ENCODE results near the gene UBQLN1. TPM values are rescaled to one million over a fixed set of nuclear protein-coding genes. Genes with fewer than 3 reads are reported as not detected.

UBQLN1 gene
- total RNA-seq, 1 experiment from 2014 or later, result 162 TPM

DNA sequence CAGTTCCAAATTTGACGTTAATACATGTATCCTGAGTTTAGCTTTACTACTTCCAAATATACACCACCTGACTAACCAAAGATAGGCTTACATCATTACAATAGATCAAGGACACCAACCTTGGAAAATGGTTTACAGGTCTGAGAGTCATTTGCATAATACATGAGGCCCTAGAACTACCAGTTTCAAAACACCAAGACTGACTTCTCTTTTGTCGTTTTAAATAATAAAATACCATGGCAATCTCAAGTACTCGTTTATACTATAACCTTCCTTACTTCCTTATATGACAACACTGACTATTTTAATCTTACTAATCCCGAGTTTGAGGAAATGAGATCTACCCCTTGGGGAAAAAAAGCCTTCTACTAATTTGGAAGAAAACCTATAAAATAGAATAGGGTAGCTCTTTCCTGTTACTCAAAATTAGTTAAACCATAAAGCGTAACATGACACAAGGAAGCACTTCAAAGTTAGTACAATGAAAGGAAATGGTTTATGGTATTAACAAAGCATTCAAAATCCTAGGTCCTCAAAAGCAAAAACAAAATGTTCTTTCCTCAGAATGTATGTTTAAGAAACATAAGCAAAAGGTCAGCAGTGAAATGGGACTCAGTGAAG lies 42.1 kb downstream of the UBQLN1 start:
- DNase-seq (ENCODE audit: low spot score), result peak; percentile 91
- peaks cover 45% of the 10 kb centered on the region for H3K36me3 ChIP-seq (ENCODE audit: insufficient read depth, low read length, poor library complexity, severe bottlenecking)
- ChIA-PET POLR2A (ENCODE audit: low non-redundant PET) (interaction anchor here (0.7 kb wide), 1 partner anchor 1188 kb away, joined by 3 read pairs; no protein-coding TSS in a partner anchor), CTCF (no interaction called here)
- TF ChIP-seq, protein P1, sequence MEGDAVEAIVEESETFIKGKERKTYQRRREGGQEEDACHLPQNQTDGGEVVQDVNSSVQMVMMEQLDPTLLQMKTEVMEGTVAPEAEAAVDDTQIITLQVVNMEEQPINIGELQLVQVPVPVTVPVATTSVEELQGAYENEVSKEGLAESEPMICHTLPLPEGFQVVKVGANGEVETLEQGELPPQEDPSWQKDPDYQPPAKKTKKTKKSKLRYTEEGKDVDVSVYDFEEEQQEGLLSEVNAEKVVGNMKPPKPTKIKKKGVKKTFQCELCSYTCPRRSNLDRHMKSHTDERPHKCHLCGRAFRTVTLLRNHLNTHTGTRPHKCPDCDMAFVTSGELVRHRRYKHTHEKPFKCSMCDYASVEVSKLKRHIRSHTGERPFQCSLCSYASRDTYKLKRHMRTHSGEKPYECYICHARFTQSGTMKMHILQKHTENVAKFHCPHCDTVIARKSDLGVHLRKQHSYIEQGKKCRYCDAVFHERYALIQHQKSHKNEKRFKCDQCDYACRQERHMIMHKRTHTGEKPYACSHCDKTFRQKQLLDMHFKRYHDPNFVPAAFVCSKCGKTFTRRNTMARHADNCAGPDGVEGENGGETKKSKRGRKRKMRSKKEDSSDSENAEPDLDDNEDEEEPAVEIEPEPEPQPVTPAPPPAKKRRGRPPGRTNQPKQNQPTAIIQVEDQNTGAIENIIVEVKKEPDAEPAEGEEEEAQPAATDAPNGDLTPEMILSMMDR (conservative IDR thresholded peaks at IDR 0.05; ENCODE audit: low read depth, low read length), result no peak
- TF ChIP-seq EZH2 (IDR thresholded peaks at IDR 0.05; ENCODE audit: borderline replicate concordance, low read depth, low read length, poor library complexity, severe bottlenecking), result no peak
- no peaks in the 10 kb centered on the region for H3K9me3 ChIP-seq (ENCODE audit: low read depth, low read length, poor library complexity, severe bottlenecking)
- no peak overlapping the region for H3K4me3 ChIP-seq (ENCODE audit: low read depth, low read length, poor library complexity, severe bottlenecking)
- peaks cover 27% of the 10 kb centered on the region for H3K4me1 ChIP-seq (ENCODE audit: insufficient read depth, low read length, poor library complexity, severe bottlenecking)
- intact Hi-C loops (cut with micrococcal nuclease; ENCODE audit: unreplicated experiment), result no loop called here
- no TSS peak for BruUV-seq (replicated peaks)
- H3K27ac ChIP-seq (ENCODE audit: low read depth, low read length, poor library complexity, severe bottlenecking), result peak overlapping the region; percentile 72
- no peaks in the 10 kb centered on the region for H3K27me3 ChIP-seq (replicated peaks; ENCODE audit: insufficient read depth, low read depth, low read length, poor library complexity)

DNA sequence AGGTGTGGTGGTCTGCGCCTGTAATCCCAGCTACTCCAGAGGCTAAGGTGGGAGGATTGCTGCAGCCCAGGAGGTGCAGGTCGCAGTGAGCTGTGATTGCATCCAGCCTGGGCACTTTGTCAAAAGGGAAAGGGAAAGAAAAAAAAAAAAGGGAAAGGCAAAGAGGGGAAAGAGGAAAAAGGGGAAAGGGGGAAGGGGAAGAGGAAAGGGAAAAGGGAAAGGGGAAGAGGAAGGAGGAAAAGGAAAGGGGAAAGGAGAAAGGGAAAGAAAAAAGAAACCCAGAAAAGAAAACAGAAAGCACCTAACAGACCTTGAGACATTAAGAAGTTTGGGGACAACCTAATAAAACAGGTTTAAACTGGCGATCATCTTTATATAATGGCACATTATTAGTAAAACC lies 44.8 kb downstream of the UBQLN1 start:
- ChIA-PET POLR2A (ENCODE audit: low non-redundant PET) (no interaction called here), CTCF (no interaction called here)
- DNase-seq (ENCODE audit: low spot score), result no peak
- Histone ChIP-seq H3K36me3 (ENCODE audit: insufficient read depth, low read length, poor library complexity, severe bottlenecking) (peaks cover 57% of the 10 kb centered on the region), H3K9me3 (ENCODE audit: low read depth, low read length, poor library complexity, severe bottlenecking) (no peaks in the 10 kb centered on the region), H3K27me3 (replicated peaks; ENCODE audit: insufficient read depth, low read depth, low read length, poor library complexity) (no peaks in the 10 kb centered on the region), H3K27ac (ENCODE audit: low read depth, low read length, poor library complexity, severe bottlenecking) (no peak overlapping the region), H3K4me3 (ENCODE audit: low read depth, low read length, poor library complexity, severe bottlenecking) (no peak overlapping the region), H3K4me1 (ENCODE audit: insufficient read depth, low read length, poor library complexity, severe bottlenecking) (peaks cover 34% of the 10 kb centered on the region)
- BruUV-seq (replicated peaks), result no TSS peak
- TF ChIP-seq EZH2 (IDR thresholded peaks at IDR 0.05; ENCODE audit: borderline replicate concordance, low read depth, low read length, poor library complexity, severe bottlenecking), result no peak
- TF ChIP-seq, protein P1 (conservative IDR thresholded peaks at IDR 0.05; ENCODE audit: low read depth, low read length), result no peak
- intact Hi-C loops (cut with micrococcal nuclease; ENCODE audit: unreplicated experiment), result no loop called here

DNA sequence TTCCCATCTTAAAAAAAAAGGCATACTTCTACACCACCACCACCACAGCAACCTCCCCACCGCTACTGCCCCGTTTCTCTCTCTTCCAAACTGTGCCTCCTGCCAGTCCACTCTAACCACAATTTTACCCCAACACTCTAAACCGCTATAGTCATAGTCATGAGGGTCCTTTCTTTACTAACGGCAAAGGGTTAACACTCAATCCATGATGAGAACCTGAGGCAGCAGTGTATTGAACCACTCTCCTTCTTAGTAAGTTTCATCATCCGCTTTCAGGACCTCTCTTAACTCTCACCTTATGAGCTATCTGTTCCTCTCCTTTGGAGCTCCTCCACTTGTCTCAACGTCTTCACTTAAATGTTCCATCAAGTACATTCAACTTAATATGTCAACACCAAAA lies 50.8 kb downstream of the UBQLN1 start:
- no TSS peak for BruUV-seq (replicated peaks)
- H3K36me3 ChIP-seq (ENCODE audit: insufficient read depth, low read length, poor library complexity, severe bottlenecking), result peaks cover 66% of the 10 kb centered on the region
- H3K9me3 ChIP-seq (ENCODE audit: low read depth, low read length, poor library complexity, severe bottlenecking), result no peaks in the 10 kb centered on the region
- POLR2A ChIA-PET (ENCODE audit: low non-redundant PET), result no interaction called here
- H3K27me3 ChIP-seq (replicated peaks; ENCODE audit: insufficient read depth, low read depth, low read length, poor library complexity), result no peaks in the 10 kb centered on the region
- TF ChIP-seq EZH2 (IDR thresholded peaks at IDR 0.05; ENCODE audit: borderline replicate concordance, low read depth, low read length, poor library complexity, severe bottlenecking), result no peak
- TF ChIP-seq, protein P1 (conservative IDR thresholded peaks at IDR 0.05; ENCODE audit: low read depth, low read length), result no peak
- H3K27ac ChIP-seq (ENCODE audit: low read depth, low read length, poor library complexity, severe bottlenecking), result no peak overlapping the region
- peaks cover 7% of the 10 kb centered on the region for H3K4me1 ChIP-seq (ENCODE audit: insufficient read depth, low read length, poor library complexity, severe bottlenecking)
- no peak for DNase-seq (ENCODE audit: low spot score)
- CTCF ChIA-PET, result no interaction called here
- no peak overlapping the region for H3K4me3 ChIP-seq (ENCODE audit: low read depth, low read length, poor library complexity, severe bottlenecking)
- intact Hi-C loops (cut with micrococcal nuclease; ENCODE audit: unreplicated experiment), result no loop called here
